Measurements from ENCODE around the gene RAB3B. TPM values are rescaled to one million over a fixed set of nuclear protein-coding genes. Genes with fewer than 3 reads are reported as not detected.

Gene RAB3B
- total and polyA plus RNA-seq, 2 of the 4 experiments (the other 2 are of a cell fraction), result 33.6 to 78.5 TPM

DNA sequence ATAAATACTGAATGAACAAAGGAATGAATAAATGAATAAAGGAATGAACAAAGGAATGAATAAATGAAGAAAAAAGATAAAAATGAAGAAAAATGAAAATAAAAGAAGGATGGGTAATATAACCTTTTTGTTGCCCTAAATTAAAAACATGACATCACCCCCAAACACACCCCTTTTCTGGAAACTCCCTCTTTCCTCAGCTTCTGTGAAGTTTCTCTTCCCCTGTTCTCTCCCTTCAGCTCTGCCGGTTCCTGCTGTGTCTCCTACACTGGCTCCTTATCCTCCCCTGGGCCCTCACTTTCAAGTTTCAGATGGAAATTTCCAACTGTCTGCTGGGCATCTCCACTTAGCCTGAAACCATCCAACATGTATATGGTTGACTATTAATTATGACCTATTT lies 37.9 kb downstream of the RAB3B start:
- H3K9me1 ChIP-seq (ENCODE audit: insufficient read depth, low read length), result peaks cover 30% of the 10 kb centered on the region
- H3K4me3 ChIP-seq (ENCODE audit: insufficient read depth, low read depth, low read length), result no peak overlapping the region
- no peak for ATAC-seq (ENCODE audit: low read depth)
- peaks cover 42 to 96% of the 10 kb centered on the region in 2 experiments for H3K79me1 ChIP-seq (ENCODE audit: low read depth in 1 of 2, low read length in 2 of 2)
- no peaks in the 10 kb centered on the region for H4K20me1 ChIP-seq (ENCODE audit: insufficient read depth, low read length)
- no peak overlapping the region for H2AFZ ChIP-seq (replicated peaks; ENCODE audit: low read length, poor library complexity)
- H3K23ac ChIP-seq (ENCODE audit: low read depth, low read length), result no peak overlapping the region
- H4K5ac ChIP-seq (ENCODE audit: low read depth, low read length), result no peak overlapping the region
- no peak overlapping the region for H2BK20ac ChIP-seq (ENCODE audit: low read depth, low read length)
- H2BK120ac ChIP-seq (ENCODE audit: low read depth, low read length), result no peak overlapping the region
- TF ChIP-seq CHD1 (IDR thresholded peaks at IDR 0.05; ENCODE audit: low read depth, low read length), result no peak
- TF ChIP-seq MXI1 (IDR thresholded peaks at IDR 0.05; ENCODE audit: borderline replicate concordance, low read depth, low read length), result no peak
- TF ChIP-seq, protein P1, sequence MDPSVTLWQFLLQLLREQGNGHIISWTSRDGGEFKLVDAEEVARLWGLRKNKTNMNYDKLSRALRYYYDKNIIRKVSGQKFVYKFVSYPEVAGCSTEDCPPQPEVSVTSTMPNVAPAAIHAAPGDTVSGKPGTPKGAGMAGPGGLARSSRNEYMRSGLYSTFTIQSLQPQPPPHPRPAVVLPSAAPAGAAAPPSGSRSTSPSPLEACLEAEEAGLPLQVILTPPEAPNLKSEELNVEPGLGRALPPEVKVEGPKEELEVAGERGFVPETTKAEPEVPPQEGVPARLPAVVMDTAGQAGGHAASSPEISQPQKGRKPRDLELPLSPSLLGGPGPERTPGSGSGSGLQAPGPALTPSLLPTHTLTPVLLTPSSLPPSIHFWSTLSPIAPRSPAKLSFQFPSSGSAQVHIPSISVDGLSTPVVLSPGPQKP (IDR thresholded peaks at IDR 0.05; ENCODE audit: borderline replicate concordance, low read depth, low read length), result no peak
- TF ChIP-seq MAFK (IDR thresholded peaks at IDR 0.05; ENCODE audit: low read depth, low read length), result no peak
- no peak for TF ChIP-seq POLR2A (IDR thresholded peaks at IDR 0.05; ENCODE audit: low read depth, low read length)
- TF ChIP-seq SMC3 (IDR thresholded peaks at IDR 0.05; ENCODE audit: low read depth, low read length), result no peak
- TF ChIP-seq RAD21 (IDR thresholded peaks at IDR 0.05; ENCODE audit: low read length), result no peak
- no peak for TF ChIP-seq NFE2L2 (IDR thresholded peaks at IDR 0.05; ENCODE audit: low read depth, low read length)
- TF ChIP-seq BHLHE40 (IDR thresholded peaks at IDR 0.05; ENCODE audit: low read depth, low read length), result no peak
- no peak overlapping the region for H3K27ac ChIP-seq (ENCODE audit: insufficient read depth, low read length)
- H2BK5ac ChIP-seq (ENCODE audit: low read depth, low read length, poor library complexity, severe bottlenecking), result no peak overlapping the region
- no peak overlapping the region for H3K4me2 ChIP-seq (ENCODE audit: low read depth, low read length)
- H3K18ac ChIP-seq (ENCODE audit: low read depth, low read length), result no peak overlapping the region
- peaks cover 11% of the 10 kb centered on the region for H3K36me3 ChIP-seq (ENCODE audit: control insufficient read depth, insufficient read depth, low read length)
- H2AK5ac ChIP-seq (ENCODE audit: low read depth, low read length), result no peak overlapping the region
- ChIA-PET CTCF (no interaction called here), POLR2A (ENCODE audit: unreplicated experiment) (no interaction called here)
- H3K14ac ChIP-seq (replicated peaks; ENCODE audit: low read depth, low read length), result no peak overlapping the region
- peaks cover 27% of the 10 kb centered on the region for H3K4me1 ChIP-seq (ENCODE audit: control insufficient read depth, insufficient read depth, low read length)
- H2BK15ac ChIP-seq (ENCODE audit: low read depth, low read length), result no peak overlapping the region
- no peaks in the 10 kb centered on the region for H3K9me3 ChIP-seq (ENCODE audit: control insufficient read depth, insufficient read depth, low read length)
- no TSS peak for BruUV-seq (replicated peaks)
- no peak overlapping the region for H3K56ac ChIP-seq (ENCODE audit: extremely low read depth, insufficient read depth, low read length)
- in situ Hi-C loops (cut with MboI; ENCODE audit: low sequenced_read_pairs), result no loop called here
- no peak overlapping the region for H3K9ac ChIP-seq (ENCODE audit: low read depth, low read length)
- intact Hi-C loops (cut with micrococcal nuclease), result loop anchor here (5.0 kb wide), 1 partner anchor 45 kb away; no protein-coding TSS in a partner anchor
- H4K91ac ChIP-seq (ENCODE audit: insufficient read depth, low read depth, low read length), result no peak overlapping the region
- H2AK9ac ChIP-seq (replicated peaks; ENCODE audit: low read depth, low read length, poor library complexity), result no peak overlapping the region
- no peak overlapping the region for H3K4ac ChIP-seq (ENCODE audit: low read depth, low read length)
- no peak overlapping the region for H4K8ac ChIP-seq (ENCODE audit: low read depth in 2 of 2, low read length in 2 of 2)
- dilution Hi-C loops (cut with HindIII; ENCODE audit: low sequenced_read_pairs, unreplicated experiment), result no loop called here
- no peaks in the 10 kb centered on the region for H3K27me3 ChIP-seq (ENCODE audit: control insufficient read depth, insufficient read depth, low read length)
- no CpG with 5 or more reads among the region's 1 CpG for WGBS, 2 experiments (ENCODE audit: extremely low coverage in 2 of 2, insufficient read length in 1 of 2)
- no peak for DNase-seq

Measured in IMR-90 (cell line).